ENCODE results near the gene SSH2.
A peak's percentile ranks its signal among the peaks of the same experiment; 100 is the strongest.

SSH2 gene

GRCh38 chr17:29612404-29613280 lies 317.4 kb downstream of the SSH2 start:
- DNase-seq (ENCODE audit: low read depth in 2 of 3, low spot score in 2 of 3), result no peak

DNA sequence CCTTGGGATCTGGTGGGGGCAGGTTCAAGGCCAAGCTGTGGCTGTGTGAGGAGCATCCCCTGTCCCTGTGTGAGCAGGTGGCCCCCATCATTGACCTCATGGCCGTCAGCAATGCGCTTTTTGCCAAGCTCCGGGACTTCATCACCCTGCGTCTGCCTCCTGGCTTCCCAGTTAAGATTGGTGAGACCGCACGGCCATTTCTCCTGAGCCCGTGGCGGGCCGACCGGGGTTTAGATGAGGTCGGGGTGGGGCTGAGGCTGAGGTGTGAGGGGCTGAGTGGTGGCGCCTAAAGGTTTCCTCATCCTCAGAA lies 318.0 kb downstream of the SSH2 start:
- DNase-seq (ENCODE audit: low read depth in 2 of 3, low spot score in 2 of 3), result no peak

- DNase-seq (ENCODE audit: low read depth in 2 of 3, low spot score in 2 of 3), result no peak
Measured at GRCh38 chr17:29611351-29612093, 318.5 kb downstream of the SSH2 start.

DNA sequence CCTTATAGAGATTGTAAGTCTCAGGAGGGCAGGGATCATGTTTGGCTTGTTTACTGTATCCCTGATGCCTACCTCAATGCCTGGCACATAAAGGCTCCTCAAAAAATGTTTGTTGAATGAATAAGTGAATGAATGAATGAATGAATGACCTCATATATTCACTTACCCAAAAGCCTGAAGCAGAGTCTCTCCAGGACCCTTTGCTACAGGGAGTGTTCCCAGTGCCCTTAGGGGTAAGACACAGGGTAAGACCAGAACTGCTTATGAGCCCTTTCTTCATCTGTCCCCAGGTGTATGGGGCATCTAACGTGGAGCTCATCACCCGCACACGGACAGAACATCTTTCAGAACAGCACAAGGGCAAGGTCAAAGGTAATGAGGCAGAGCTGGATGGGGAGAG lies 319.6 kb downstream of the SSH2 start:
- no peak for DNase-seq (ENCODE audit: low read depth in 2 of 3, low spot score in 2 of 3)

DNA sequence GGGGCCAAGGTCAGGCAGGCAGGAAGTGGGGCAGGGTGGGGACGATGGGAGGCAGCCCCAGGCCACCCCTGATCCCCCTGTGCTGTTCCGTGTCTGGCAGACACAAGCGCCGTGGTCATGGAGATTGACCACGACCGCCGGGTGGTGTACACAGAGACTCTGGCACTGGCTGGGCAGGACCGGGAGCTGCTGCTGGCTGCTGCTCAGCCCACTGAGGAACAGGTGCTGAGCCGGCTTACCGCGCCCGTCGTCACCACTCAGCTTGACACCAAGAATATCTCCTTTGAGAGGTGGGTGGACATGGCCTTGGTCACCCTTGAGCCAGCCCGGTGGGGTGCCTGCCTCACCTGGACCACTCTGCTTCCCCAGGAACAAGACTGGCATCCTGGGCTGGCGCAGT lies 321.0 kb downstream of the SSH2 start:
- no peak for DNase-seq (ENCODE audit: low read depth in 2 of 3, low spot score in 2 of 3)

GRCh38 chr17:29607557-29608195 lies 322.4 kb downstream of the SSH2 start:
- no peak for DNase-seq (ENCODE audit: low read depth in 2 of 3, low spot score in 2 of 3)

GRCh38 chr17:29603109-29603674 lies 326.8 kb downstream of the SSH2 start:
- no peak for DNase-seq (ENCODE audit: low read depth in 2 of 3, low spot score in 2 of 3)

DNA sequence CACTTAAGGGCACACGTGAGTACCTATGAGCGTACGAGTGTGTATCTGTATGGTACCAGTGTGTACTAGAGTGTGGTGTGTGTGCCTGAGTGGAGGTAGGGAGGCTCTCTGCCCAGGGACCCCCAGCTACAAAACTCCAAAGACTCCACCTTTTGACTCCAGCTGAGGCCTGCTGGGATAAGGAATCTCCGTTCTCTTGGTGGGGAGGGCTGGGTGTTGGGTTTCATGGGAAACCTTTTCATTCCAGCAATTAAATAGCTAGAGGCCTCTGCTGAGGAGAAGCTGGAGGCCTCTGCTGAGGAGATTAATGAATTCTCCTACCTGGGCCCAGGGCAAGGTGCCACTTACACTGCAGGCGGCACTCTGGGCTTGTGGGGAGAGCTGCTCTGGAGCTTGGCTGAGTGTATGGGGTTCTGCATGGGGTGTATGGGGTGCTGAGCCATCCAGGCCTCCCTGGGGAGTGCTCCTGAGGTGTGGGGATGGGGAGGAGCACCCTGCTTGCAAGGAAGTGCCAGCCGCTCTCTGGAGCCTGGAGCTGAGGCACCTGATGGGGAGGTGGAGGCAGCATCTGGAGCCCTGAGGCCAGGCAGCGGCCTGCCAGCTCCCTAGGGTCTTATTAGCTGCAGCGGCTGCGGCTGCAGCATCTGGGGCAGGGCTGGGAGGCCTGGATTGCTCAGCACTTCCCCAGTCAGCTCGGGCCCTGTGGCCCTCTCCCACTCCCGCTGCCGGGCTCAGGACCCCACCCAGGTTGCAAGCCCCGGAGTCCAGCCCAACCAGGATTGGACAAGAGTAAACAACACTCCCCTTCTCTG lies 332.5 kb downstream of the SSH2 start:
- no peak for DNase-seq (ENCODE audit: low read depth in 2 of 3, low spot score in 2 of 3)

DNA sequence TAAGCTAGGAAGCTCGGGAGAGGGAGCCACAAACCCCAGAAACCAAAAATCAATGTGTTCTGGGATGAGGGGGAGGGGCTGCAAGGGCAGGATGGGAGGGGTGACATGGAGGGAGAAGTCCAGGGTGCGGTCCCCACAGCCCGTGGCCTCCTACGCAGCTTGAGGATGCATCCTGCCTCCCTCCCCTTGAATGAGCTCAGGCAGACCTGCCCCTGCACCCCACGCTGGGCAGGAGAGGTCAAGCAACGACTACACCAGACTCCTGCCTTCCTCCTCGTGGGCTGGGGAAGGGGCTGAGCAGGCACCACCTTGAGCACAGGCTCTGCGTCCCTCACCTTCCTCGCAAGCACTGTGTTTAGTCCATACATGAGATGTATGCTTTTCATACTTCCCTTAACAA lies 333.2 kb downstream of the SSH2 start:
- DNase-seq (ENCODE audit: low read depth in 2 of 3, low spot score in 2 of 3), result no peak

DNA sequence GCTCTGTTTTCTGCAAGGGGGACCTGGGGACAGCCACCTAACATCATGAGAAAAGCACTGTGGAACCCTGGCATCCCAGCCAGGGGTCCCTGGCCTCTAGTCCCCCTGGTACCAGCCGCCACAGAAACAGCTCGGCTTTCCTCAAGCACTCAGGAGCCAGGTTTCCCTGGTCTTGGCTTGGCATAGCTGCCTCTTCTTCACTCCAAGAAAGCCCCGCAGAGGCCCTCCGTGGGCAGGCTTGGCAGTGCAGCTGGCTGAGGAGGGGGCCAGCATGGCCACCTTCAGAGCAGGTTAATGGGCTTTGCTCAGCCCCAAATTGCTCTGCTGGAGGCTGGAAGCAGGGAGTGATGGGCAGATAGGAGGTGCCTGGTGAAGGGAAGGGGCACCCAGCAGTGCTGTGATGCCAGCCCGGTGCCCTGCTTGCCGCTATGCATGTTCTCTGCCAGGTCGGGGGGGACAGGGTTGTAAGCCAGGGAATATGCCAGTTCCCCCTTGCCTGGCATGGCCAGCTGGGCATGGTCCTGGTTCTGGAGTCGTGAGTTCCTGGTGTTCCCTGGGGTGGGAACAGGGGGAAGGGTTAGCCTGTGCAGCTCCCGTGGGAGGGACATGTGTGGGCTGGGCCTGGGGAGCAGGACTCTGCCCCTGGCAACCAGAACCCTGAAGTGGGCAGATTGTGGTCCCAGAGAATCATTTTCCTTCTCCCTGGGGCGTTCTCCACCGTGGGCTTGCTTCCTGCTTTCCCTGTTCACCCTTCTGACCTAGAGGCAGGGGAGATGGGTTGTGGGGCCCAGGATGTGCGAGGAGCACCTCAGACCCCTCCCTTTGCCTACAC lies 333.9 kb downstream of the SSH2 start:
- DNase-seq (ENCODE audit: low read depth in 2 of 3, low spot score in 2 of 3), result no peak

GRCh38 chr17:29595107-29595942 lies 334.7 kb downstream of the SSH2 start:
- DNase-seq (ENCODE audit: low read depth in 2 of 3, low spot score in 2 of 3), result no peak

GRCh38 chr17:29594519-29595090 lies 335.4 kb downstream of the SSH2 start:
- DNase-seq (ENCODE audit: low read depth in 2 of 3, low spot score in 2 of 3), result no peak

GRCh38 chr17:29593591-29594518 lies 336.2 kb downstream of the SSH2 start:
- no peak for DNase-seq (ENCODE audit: low read depth in 2 of 3, low spot score in 2 of 3)

DNA sequence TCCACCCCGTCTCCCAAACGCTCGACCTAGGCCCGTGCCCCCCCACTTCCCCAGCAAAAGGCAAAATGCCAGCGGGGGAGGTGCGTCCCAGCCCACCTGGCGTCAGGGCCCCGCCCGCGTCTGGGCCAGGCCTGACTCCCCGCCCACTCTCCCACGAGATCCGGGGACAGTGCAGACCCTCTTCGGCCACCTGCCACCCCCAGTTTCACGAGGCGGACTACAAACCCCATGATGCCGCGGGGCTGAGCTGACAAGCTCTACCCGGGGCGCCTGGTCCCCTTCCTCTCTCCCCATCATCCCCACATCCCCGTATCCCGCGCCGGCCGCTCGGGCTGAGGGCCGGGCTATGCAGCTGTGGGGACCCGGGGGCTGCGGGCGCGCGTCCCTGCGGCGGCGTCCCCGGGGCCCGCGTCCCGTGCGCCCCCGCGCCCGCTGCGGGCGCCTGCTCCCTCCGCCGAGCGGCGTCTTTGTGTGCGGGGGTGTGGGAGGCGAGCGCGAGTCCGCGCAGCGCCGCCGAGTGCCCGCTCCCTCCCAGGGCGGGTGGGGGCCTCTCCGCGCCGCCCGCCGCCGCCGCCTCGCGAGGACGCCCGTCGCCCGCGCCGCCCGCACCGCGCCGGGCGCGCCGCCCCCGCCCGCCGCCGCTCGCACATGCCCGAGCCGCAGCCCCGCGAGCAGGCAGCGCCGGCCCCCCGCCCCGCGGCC lies 337.0 kb downstream of the SSH2 start, which contains the start of gene ANKRD13B:
Gene ANKRD13B, plus strand, starts transcription at position 283 of the 702 bp plus-strand sequence. CDS start 490 bp downstream, outside the sequence.
- no peak for DNase-seq (ENCODE audit: low read depth in 2 of 3, low spot score in 2 of 3)

- peak in 2 of 3 experiments; percentile 65 to 75 for DNase-seq (ENCODE audit: low read depth in 2 of 3, low spot score in 2 of 3)
Measured at GRCh38 chr17:29591737-29592608, 338.1 kb downstream of the SSH2 start.

- DNase-seq (ENCODE audit: low read depth in 2 of 3, low spot score in 2 of 3), result no peak
Measured at GRCh38 chr17:29591146-29591736, 338.8 kb downstream of the SSH2 start.
